ENCODE data around the gene LRRC15. TPM values are rescaled to one million over a fixed set of nuclear protein-coding genes. Genes with fewer than 3 reads are reported as not detected.

LRRC15 gene
- polyA plus RNA-seq, 2 of the 4 experiments (the other 2 are of a cell fraction): 0.05 to 0.14 TPM

DNA sequence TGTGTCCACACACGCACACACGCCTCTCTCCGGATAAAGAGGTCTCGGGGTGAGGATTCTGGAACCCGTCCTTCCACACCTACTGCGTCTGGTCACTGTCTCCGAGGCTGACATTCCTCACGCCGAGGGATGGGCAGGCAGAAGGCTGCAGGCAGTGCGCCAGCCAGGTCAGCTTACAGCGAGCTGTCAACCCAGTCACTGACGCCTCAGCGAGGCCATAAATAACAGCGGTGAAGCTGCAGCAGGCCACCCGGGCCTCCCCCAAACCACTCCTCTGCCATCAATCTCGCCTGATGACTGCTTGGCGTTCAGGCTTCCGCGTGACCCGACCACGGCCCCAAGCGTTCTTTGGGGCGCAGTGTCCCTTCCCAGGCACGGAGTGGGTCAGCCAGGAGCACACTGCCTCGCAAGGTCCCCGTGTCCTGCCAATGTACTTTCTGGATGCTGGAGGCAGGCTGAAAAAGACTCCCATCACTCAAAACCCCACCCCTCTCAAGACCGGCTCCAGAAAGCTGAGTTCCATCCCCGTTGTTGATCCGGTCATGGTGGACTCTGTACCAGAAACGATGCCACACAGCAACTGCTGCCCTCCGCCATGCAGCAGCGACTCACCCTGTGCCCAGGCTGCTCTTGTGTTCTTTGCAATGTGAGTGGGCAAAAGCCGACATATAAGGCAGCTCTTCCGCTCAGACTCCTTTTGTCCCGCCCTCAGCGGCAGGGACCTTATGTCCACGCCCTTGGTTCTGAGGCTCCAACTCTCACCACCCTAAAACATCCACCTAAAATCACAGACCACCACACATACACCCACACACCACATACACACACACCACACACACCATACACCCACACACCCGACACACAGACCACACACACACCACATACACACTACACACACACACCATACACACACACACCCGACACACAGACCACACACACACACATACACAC is 45.5 kb downstream of the LRRC15 start (continued):
- peak; percentile 96 for TF ChIP-seq HOXB5 (CRISPR knock-in tag; IDR thresholded peaks at IDR 0.05)
- TF ChIP-seq POLR2A (IDR thresholded peaks at IDR 0.05; ENCODE audit: low read length): no peak

DNA sequence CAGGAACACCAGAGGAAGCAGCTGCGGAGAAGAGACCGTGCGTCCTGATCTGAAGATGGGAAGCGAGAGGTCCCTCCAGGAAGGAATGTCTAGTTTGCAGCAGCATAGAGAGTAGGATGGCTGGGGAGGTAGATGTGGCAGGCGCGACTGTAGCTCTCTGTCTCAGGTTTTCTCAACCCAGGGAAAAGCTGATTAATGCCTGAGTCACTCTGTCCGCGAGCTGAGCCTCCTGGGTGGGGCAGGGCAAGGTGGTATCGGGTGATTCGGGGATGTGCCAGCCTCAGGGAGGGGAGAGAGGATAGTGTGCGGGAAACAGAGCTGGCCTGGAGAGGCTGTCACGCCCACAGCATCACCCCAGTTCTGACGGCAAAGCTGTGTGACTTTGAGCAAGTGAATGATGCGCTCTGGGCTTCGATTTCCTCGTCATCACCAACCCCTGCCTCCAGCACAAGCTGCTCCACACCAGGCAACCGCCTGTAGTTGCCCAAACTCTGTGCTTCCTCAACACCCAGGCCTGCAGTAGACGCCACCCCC is 46.8 kb downstream of the LRRC15 start:
- DNase-seq (ENCODE audit: low read depth in 1 of 2, low spot score in 1 of 2) (peak; percentile 84 to 91), FAIRE-seq (no peak), ATAC-seq (peak; percentile 79 to 81)
- ChIA-PET CTCF (interaction anchor here (1.0 to 1.6 kb wide), 6 partner anchors 11 to 542 kb away, joined by 3 to 7 read pairs (median 4); partner anchors contain the start of gene TMEM44), POLR2A (interaction anchor here (0.6 to 1.7 kb wide), 8 partner anchors 10 to 542 kb away, joined by 3 to 12 read pairs (median 4); partner anchors contain the start of gene HES1)
- Histone ChIP-seq H3K4me2 (peak overlapping the region; percentile 90), H3K4me3 (peak overlapping the region; percentile 66), H3K27ac (peak overlapping the region; percentile 95 to 96), H3K4me1 (peaks cover 43% of the 10 kb centered on the region), H3K9me3 (no peaks in the 10 kb centered on the region)
- 3% methylated on average over 14 of the region's 18 CpGs for WGBS (ENCODE audit: missing lambda C conversion rate)
- TF ChIP-seq RARB (CRISPR knock-in tag; IDR thresholded peaks at IDR 0.05) (no peak), POLR2A (IDR thresholded peaks at IDR 0.05; ENCODE audit: low read length) (peak; percentile 30; the same call in 1 of the 2 replicates), HDAC2 (IDR thresholded peaks at IDR 0.05) (no peak), HOXB5 (CRISPR knock-in tag; IDR thresholded peaks at IDR 0.05) (no peak), NR3C1 (IDR thresholded peaks at IDR 0.05) (no peak), TP53 (CRISPR knock-in tag; IDR thresholded peaks at IDR 0.05) (no peak), CBX8 (IDR thresholded peaks at IDR 0.05) (no peak), CHD2 (IDR thresholded peaks at IDR 0.05; ENCODE audit: low read length, partially characterized antibody) (peak; percentile 1), RFX5 (IDR thresholded peaks at IDR 0.05) (no peak), KDM1A (IDR thresholded peaks at IDR 0.05; ENCODE audit: low read depth) (no peak), BHLHE40 (IDR thresholded peaks at IDR 0.05; ENCODE audit: low read depth, low read length) (no peak), FOSL2 (IDR thresholded peaks at IDR 0.05) (peak; percentile 36; the same call in 1 of the 2 replicates), FOSL2 (CRISPR knock-in tag; IDR thresholded peaks at IDR 0.05) (peak; percentile 85), JUN (IDR thresholded peaks at IDR 0.05) (peak; percentile 27 to 33; a peak in 2 of 5 replicates), CBX2 (IDR thresholded peaks at IDR 0.05; ENCODE audit: borderline replicate concordance, low read depth) (no peak), HOXB13 (CRISPR knock-in tag; IDR thresholded peaks at IDR 0.05; ENCODE audit: low read depth) (no peak), KDM5A (IDR thresholded peaks at IDR 0.05) (no peak), ZSCAN20 (CRISPR knock-in tag; IDR thresholded peaks at IDR 0.05) (no peak), EHF (CRISPR knock-in tag; IDR thresholded peaks at IDR 0.05) (no peak), MAFK (IDR thresholded peaks at IDR 0.05; ENCODE audit: partially characterized antibody) (peak; percentile 59), PHF8 (IDR thresholded peaks at IDR 0.05; ENCODE audit: borderline replicate concordance, low read depth) (no peak), JUNB (IDR thresholded peaks at IDR 0.05) (peak; percentile 56), FOXS1 (CRISPR knock-in tag; IDR thresholded peaks at IDR 0.05) (no peak), ZC3H11A (IDR thresholded peaks at IDR 0.05) (no peak), NPAS2 (CRISPR knock-in tag; IDR thresholded peaks at IDR 0.05; ENCODE audit: borderline replicate concordance) (no peak), EHMT2 (IDR thresholded peaks at IDR 0.05; ENCODE audit: low read depth) (no peak), GATA3 (IDR thresholded peaks at IDR 0.05; ENCODE audit: borderline replicate concordance) (no peak)
- TF ChIP-seq, protein P1, sequence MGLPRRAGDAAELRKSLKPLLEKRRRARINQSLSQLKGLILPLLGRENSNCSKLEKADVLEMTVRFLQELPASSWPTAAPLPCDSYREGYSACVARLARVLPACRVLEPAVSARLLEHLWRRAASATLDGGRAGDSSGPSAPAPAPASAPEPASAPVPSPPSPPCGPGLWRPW (IDR thresholded peaks at IDR 0.05): no peak
- TF ChIP-seq, protein P2, sequence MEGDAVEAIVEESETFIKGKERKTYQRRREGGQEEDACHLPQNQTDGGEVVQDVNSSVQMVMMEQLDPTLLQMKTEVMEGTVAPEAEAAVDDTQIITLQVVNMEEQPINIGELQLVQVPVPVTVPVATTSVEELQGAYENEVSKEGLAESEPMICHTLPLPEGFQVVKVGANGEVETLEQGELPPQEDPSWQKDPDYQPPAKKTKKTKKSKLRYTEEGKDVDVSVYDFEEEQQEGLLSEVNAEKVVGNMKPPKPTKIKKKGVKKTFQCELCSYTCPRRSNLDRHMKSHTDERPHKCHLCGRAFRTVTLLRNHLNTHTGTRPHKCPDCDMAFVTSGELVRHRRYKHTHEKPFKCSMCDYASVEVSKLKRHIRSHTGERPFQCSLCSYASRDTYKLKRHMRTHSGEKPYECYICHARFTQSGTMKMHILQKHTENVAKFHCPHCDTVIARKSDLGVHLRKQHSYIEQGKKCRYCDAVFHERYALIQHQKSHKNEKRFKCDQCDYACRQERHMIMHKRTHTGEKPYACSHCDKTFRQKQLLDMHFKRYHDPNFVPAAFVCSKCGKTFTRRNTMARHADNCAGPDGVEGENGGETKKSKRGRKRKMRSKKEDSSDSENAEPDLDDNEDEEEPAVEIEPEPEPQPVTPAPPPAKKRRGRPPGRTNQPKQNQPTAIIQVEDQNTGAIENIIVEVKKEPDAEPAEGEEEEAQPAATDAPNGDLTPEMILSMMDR (IDR thresholded peaks at IDR 0.05): no peak
- TF ChIP-seq, protein P3, sequence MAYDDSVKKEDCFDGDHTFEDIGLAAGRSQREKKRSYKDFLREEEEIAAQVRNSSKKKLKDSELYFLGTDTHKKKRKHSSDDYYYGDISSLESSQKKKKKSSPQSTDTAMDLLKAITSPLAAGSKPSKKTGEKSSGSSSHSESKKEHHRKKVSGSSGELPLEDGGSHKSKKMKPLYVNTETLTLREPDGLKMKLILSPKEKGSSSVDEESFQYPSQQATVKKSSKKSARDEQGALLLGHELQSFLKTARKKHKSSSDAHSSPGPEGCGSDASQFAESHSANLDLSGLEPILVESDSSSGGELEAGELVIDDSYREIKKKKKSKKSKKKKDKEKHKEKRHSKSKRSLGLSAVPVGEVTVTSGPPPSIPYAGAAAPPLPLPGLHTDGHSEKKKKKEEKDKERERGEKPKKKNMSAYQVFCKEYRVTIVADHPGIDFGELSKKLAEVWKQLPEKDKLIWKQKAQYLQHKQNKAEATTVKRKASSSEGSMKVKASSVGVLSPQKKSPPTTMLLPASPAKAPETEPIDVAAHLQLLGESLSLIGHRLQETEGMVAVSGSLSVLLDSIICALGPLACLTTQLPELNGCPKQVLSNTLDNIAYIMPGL (CRISPR knock-in tag; IDR thresholded peaks at IDR 0.05; ENCODE audit: borderline replicate concordance): no peak
- TF ChIP-seq, protein P4, sequence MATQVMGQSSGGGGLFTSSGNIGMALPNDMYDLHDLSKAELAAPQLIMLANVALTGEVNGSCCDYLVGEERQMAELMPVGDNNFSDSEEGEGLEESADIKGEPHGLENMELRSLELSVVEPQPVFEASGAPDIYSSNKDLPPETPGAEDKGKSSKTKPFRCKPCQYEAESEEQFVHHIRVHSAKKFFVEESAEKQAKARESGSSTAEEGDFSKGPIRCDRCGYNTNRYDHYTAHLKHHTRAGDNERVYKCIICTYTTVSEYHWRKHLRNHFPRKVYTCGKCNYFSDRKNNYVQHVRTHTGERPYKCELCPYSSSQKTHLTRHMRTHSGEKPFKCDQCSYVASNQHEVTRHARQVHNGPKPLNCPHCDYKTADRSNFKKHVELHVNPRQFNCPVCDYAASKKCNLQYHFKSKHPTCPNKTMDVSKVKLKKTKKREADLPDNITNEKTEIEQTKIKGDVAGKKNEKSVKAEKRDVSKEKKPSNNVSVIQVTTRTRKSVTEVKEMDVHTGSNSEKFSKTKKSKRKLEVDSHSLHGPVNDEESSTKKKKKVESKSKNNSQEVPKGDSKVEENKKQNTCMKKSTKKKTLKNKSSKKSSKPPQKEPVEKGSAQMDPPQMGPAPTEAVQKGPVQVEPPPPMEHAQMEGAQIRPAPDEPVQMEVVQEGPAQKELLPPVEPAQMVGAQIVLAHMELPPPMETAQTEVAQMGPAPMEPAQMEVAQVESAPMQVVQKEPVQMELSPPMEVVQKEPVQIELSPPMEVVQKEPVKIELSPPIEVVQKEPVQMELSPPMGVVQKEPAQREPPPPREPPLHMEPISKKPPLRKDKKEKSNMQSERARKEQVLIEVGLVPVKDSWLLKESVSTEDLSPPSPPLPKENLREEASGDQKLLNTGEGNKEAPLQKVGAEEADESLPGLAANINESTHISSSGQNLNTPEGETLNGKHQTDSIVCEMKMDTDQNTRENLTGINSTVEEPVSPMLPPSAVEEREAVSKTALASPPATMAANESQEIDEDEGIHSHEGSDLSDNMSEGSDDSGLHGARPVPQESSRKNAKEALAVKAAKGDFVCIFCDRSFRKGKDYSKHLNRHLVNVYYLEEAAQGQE (IDR thresholded peaks at IDR 0.05): no peak; the same call in 1 of the 2 replicates
- TF ChIP-seq, protein P5, sequence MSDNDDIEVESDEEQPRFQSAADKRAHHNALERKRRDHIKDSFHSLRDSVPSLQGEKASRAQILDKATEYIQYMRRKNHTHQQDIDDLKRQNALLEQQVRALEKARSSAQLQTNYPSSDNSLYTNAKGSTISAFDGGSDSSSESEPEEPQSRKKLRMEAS (IDR thresholded peaks at IDR 0.05): peak; percentile 46
